WTC11 (cell line): Measurements from ENCODE around the gene CCR6. TPM values are rescaled to one million over a fixed set of nuclear protein-coding genes. Genes with fewer than 3 reads are reported as not detected.

Experiments
- ATAC-seq: fragments of 200-7000 bp; cut with Tn5 transposase; 2 replicates; pipeline ENCODE4 v1.10.0; 2021; ENCODE audit warnings: mild to moderate bottlenecking, moderate library complexity
- CTCF ChIA-PET: fragments of 300-600 bp; sonication (Branson Sonifier 250); formaldehyde crosslinking; loops from one replicate; lab custom pipeline; 2021; ENCODE audit warnings: antibody characterized with exemption; lab: Charles Lee
- POLR2A ChIA-PET: fragments of 350-600 bp; sonication (Branson Sonifier 250); formaldehyde crosslinking; loops from one replicate; lab custom pipeline; 2021; ENCODE audit warnings: antibody characterized with exemption; lab: Charles Lee
- DNase-seq: peaks from one replicate; pipeline ENCODE4 v3.0.0; 2021; ENCODE audit warnings: low spot score
- H3K27ac Mint-ChIP-seq: 2 replicates; pipeline ENCODE4 v1.8.0; 2021; ENCODE audit warnings: mixed read lengths
- H3K27me3 Mint-ChIP-seq: 2 replicates; pipeline ENCODE4 v1.8.0; 2021; ENCODE audit warnings: low read depth, mild to moderate bottlenecking, moderate library complexity, mixed read lengths
- H3K36me3 Mint-ChIP-seq: 2 replicates; pipeline ENCODE4 v1.8.0; 2021; ENCODE audit warnings: mixed read lengths
- H3K4me1 Mint-ChIP-seq: 2 replicates; pipeline ENCODE4 v1.8.0; 2022; ENCODE audit warnings: mixed read lengths
- H3K4me3 Mint-ChIP-seq: 2 replicates; pipeline ENCODE4 v1.8.0; 2021; ENCODE audit warnings: mild to moderate bottlenecking, moderate library complexity, mixed read lengths
- H3K9me3 Mint-ChIP-seq: 2 replicates; pipeline ENCODE4 v1.8.0; 2021; ENCODE audit warnings: mixed read lengths
- AFF4 ChIP-seq: sonication (generic); formaldehyde crosslinking; IDR thresholded peaks from 2 replicates; pipeline ENCODE4 v1.8.1; 2023; ENCODE audit warnings: mild to moderate bottlenecking, missing genetic modification reagents, borderline replicate concordance
- ARID4B ChIP-seq: sonication (generic); formaldehyde crosslinking; IDR thresholded peaks from 2 replicates; pipeline ENCODE4 v1.8.0; 2023; ENCODE audit warnings: missing genetic modification reagents, mild to moderate bottlenecking, borderline replicate concordance
- ATF1 ChIP-seq: sonication (generic); formaldehyde crosslinking; IDR thresholded peaks from 2 replicates; pipeline ENCODE4 v1.8.1; 2023; ENCODE audit warnings: mild to moderate bottlenecking, moderate library complexity, missing genetic modification reagents
- ELF4 ChIP-seq: sonication (generic); formaldehyde crosslinking; IDR thresholded peaks from 2 replicates; pipeline ENCODE4 v1.8.1; 2022; ENCODE audit warnings: low read depth, mild to moderate bottlenecking, moderate library complexity, missing genetic modification reagents
- ETV6 ChIP-seq: sonication (generic); formaldehyde crosslinking; IDR thresholded peaks from 2 replicates; pipeline ENCODE4 v1.8.1; 2022; ENCODE audit warnings: mild to moderate bottlenecking, missing genetic modification reagents
- FOXJ3 ChIP-seq: sonication (generic); formaldehyde crosslinking; IDR thresholded peaks from 2 replicates; pipeline ENCODE4 v1.9.0; 2021; ENCODE audit warnings: missing genetic modification reagents, mild to moderate bottlenecking, borderline replicate concordance
- MLX ChIP-seq: sonication (generic); formaldehyde crosslinking; IDR thresholded peaks from 2 replicates; pipeline ENCODE4 v1.8.1; 2023; ENCODE audit warnings: mild to moderate bottlenecking, missing genetic modification reagents, moderate library complexity
- OVOL2 ChIP-seq: fragments of 250-450 bp; sonication (Bioruptor Pico); IDR thresholded peaks from 2 replicates; pipeline ENCODE4 v1.9.0; 2021; ENCODE audit warnings: mild to moderate bottlenecking, borderline replicate concordance
- RORB ChIP-seq: fragments of 250-450 bp; sonication (Bioruptor Pico); IDR thresholded peaks from 2 replicates; pipeline ENCODE4 v1.9.0; 2021; ENCODE audit warnings: mild to moderate bottlenecking
- SP1 ChIP-seq: sonication (generic); formaldehyde crosslinking; conservative IDR thresholded peaks from 2 replicates; pipeline ENCODE4 v1.8.1; 2022; ENCODE audit warnings: missing genetic modification reagents
- TEAD1 ChIP-seq: sonication (generic); formaldehyde crosslinking; IDR thresholded peaks from 2 replicates; pipeline ENCODE4 v1.8.0; 2022; ENCODE audit warnings: mild to moderate bottlenecking, missing genetic modification reagents
- USF1 ChIP-seq: sonication (generic); formaldehyde crosslinking; IDR thresholded peaks from 2 replicates; pipeline ENCODE4 v1.8.0; 2022; ENCODE audit warnings: mild to moderate bottlenecking, missing genetic modification reagents
- ZNF219 ChIP-seq: sonication (generic); formaldehyde crosslinking; IDR thresholded peaks from 2 replicates; pipeline ENCODE4 v1.8.0; 2023; ENCODE audit warnings: missing genetic modification reagents, mild to moderate bottlenecking, borderline replicate concordance
- ZNF232 ChIP-seq: sonication (generic); formaldehyde crosslinking; IDR thresholded peaks from 2 replicates; pipeline ENCODE4 v1.8.0; 2022; ENCODE audit warnings: mild to moderate bottlenecking, missing genetic modification reagents
- ZNF416 ChIP-seq: fragments of 250-450 bp; sonication (Bioruptor Pico); IDR thresholded peaks from 2 replicates; pipeline ENCODE4 v1.9.0; 2021; ENCODE audit warnings: mild to moderate bottlenecking, inconsistent platforms
- ZNF423 ChIP-seq: fragments of 250-450 bp; sonication (Bioruptor Pico); IDR thresholded peaks from 2 replicates; pipeline ENCODE4 v2.1.2; 2022; ENCODE audit warnings: mild to moderate bottlenecking, moderate library complexity
- ZNF671 ChIP-seq: fragments of 250-450 bp; sonication (Bioruptor Pico); IDR thresholded peaks from 2 replicates; pipeline ENCODE4 v1.8.0; 2021; ENCODE audit warnings: mild to moderate bottlenecking
- ZSCAN18 ChIP-seq: fragments of 250-450 bp; sonication (Bioruptor Pico); IDR thresholded peaks from 2 replicates; pipeline ENCODE4 v2.1.2; 2022; ENCODE audit warnings: mild to moderate bottlenecking, moderate library complexity
- total RNA-seq: library from RNA; stranded (reverse); gene quantifications from 3 replicates; pipeline ENCODE4 v1.2.3, GENCODE V29; 2021

Gene CCR6
- total RNA-seq, 1 experiment from 2014 or later, result not detected

- Mint-ChIP-seq H3K9me3 (peaks cover 31% of the 10 kb centered on the region), H3K4me1 (peaks cover 17% of the 10 kb centered on the region), H3K4me3 (no peak overlapping the region), H3K36me3 (peaks cover 13% of the 10 kb centered on the region), H3K27ac (no peak overlapping the region), H3K27me3 (no peaks in the 10 kb centered on the region; the same call in 1 of the 2 replicates)
- ChIA-PET POLR2A (no interaction called here), CTCF (no interaction called here)
- DNase-seq (no peak), ATAC-seq (no peak)
- no peak for TF ChIP-seq OVOL2 (CRISPR knock-in tag)
- TF ChIP-seq ATF1 (CRISPR knock-in tag), result no peak
- no peak for TF ChIP-seq ZNF232 (CRISPR knock-in tag)
- TF ChIP-seq FOXJ3, result no peak
- no peak for TF ChIP-seq MLX (CRISPR knock-in tag)
- TF ChIP-seq ZNF416 (CRISPR knock-in tag), result no peak
- TF ChIP-seq ZSCAN18, result no peak
- no peak for TF ChIP-seq RORB (CRISPR knock-in tag)
- no peak for TF ChIP-seq ZNF423 (CRISPR knock-in tag)
- TF ChIP-seq ARID4B, result no peak
- no peak for TF ChIP-seq AFF4 (CRISPR knock-in tag)
- TF ChIP-seq ZNF671 (CRISPR knock-in tag), result no peak
- TF ChIP-seq ETV6 (CRISPR knock-in tag), result no peak
- no peak for TF ChIP-seq TEAD1 (CRISPR knock-in tag)
- TF ChIP-seq SP1, result no peak
- TF ChIP-seq ZNF219 (CRISPR knock-in tag), result no peak
- TF ChIP-seq ELF4 (CRISPR knock-in tag), result no peak
- TF ChIP-seq USF1 (CRISPR knock-in tag), result no peak
Observed at GRCh38 chr6:167116838-167117228, 6.1 kb upstream of the CCR6 start.
